ENCODE results near the gene IRF8.

IRF8 gene

DNA sequence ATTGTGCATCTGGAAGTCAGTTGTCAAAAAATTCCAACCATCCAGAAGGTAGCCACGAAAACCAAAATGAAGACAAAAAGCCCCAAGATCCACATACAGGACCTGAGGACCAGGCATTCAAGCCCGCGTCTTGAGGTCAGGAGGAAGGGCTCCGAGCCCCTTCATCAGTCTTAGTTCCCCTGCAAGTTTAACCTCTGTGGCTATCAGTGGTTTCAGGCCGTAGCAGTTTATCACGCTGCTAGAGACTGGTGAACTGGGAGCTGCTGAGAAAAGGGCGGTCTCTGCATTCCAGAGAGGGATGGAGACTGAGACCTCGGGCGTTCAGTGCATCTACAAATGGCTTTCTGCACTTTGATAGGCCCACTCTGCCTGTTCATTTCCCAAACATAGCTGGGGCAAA is 70.6 kb downstream of the IRF8 start (continued):
- TF ChIP-seq, protein P1, sequence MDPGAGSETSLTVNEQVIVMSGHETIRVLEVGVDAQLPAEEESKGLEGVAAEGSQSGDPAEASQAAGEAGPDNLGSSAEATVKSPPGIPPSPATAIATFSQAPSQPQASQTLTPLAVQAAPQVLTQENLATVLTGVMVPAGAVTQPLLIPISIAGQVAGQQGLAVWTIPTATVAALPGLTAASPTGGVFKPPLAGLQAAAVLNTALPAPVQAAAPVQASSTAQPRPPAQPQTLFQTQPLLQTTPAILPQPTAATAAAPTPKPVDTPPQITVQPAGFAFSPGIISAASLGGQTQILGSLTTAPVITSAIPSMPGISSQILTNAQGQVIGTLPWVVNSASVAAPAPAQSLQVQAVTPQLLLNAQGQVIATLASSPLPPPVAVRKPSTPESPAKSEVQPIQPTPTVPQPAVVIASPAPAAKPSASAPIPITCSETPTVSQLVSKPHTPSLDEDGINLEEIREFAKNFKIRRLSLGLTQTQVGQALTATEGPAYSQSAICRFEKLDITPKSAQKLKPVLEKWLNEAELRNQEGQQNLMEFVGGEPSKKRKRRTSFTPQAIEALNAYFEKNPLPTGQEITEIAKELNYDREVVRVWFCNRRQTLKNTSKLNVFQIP (CRISPR knock-in tag; IDR thresholded peaks at IDR 0.05; ENCODE audit: borderline replicate concordance, low read depth) = no peak
- TF ChIP-seq ARNTL (CRISPR knock-in tag; IDR thresholded peaks at IDR 0.05; ENCODE audit: borderline replicate concordance, low read depth) (no peak), SNAI2 (CRISPR knock-in tag; IDR thresholded peaks at IDR 0.05) (no peak), CSDC2 (CRISPR knock-in tag; IDR thresholded peaks at IDR 0.05) (no peak)
- TF ChIP-seq, protein P2, sequence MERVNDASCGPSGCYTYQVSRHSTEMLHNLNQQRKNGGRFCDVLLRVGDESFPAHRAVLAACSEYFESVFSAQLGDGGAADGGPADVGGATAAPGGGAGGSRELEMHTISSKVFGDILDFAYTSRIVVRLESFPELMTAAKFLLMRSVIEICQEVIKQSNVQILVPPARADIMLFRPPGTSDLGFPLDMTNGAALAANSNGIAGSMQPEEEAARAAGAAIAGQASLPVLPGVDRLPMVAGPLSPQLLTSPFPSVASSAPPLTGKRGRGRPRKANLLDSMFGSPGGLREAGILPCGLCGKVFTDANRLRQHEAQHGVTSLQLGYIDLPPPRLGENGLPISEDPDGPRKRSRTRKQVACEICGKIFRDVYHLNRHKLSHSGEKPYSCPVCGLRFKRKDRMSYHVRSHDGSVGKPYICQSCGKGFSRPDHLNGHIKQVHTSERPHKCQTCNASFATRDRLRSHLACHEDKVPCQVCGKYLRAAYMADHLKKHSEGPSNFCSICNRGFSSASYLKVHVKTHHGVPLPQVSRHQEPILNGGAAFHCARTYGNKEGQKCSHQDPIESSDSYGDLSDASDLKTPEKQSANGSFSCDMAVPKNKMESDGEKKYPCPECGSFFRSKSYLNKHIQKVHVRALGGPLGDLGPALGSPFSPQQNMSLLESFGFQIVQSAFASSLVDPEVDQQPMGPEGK (CRISPR knock-in tag; IDR thresholded peaks at IDR 0.05; ENCODE audit: borderline replicate concordance) = no peak
- TF ChIP-seq, protein P3, sequence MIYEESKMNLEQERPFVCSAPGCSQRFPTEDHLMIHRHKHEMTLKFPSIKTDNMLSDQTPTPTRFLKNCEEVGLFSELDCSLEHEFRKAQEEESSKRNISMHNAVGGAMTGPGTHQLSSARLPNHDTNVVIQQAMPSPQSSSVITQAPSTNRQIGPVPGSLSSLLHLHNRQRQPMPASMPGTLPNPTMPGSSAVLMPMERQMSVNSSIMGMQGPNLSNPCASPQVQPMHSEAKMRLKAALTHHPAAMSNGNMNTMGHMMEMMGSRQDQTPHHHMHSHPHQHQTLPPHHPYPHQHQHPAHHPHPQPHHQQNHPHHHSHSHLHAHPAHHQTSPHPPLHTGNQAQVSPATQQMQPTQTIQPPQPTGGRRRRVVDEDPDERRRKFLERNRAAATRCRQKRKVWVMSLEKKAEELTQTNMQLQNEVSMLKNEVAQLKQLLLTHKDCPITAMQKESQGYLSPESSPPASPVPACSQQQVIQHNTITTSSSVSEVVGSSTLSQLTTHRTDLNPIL (CRISPR knock-in tag; IDR thresholded peaks at IDR 0.05; ENCODE audit: low read depth) = no peak

DNA sequence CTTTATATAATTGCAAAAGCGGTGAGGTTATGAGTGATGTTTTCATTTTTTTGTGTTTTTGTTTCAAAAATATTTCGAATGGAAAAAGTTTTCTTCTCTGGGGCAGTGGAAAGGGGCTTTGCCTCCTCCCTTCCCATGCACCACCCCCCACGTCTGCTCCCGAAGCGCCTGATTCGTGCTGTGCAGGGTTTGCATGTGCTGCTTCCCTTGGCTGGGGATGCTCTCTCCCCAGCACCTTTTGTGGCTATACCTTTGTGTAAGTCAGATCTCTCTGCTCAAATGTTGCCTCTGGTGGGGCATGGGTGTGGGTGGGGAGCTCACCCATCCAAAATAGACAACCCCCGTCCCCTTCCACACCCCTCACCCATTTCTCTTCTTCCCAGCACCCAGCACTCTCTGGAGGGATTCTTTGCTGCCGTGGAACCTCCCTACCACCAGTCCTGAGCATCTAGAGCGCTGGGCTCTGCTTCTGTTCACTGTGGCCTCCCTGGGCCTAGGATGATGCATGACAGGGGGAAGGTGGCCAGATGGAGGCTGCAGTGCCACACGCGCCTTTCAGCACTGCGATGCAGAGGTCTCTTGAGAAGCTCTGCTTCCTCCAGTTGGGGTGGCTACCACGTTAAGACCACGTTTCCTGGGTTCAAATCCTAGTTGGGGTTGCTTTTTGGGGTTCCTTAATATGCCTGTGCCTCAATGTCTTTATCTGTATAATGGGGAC is 71.2 kb downstream of the IRF8 start:
- no peak for TF ChIP-seq SNAI2 (CRISPR knock-in tag; IDR thresholded peaks at IDR 0.05)
- ATAC-seq = no peak

DNA sequence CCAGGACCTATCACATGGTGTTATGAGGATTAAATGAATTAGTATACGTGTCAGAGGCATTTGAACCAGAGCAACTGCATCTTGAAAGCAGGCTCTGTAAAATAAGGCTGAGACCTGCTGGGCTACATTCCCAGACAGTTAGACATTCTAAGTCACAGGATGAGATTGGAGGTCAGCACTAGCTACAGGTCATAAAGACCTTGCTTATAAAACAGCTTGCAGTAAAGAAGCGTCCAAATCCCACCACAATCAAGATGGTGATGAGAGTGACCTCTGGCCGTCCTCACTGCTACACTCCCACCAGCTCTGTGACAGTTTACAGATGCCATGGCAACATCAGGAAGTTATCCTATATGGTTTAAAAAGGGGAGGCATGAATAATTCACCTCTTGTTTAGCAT is 71.8 kb downstream of the IRF8 start:
- TF ChIP-seq SNAI2 (CRISPR knock-in tag; IDR thresholded peaks at IDR 0.05) (no peak), CSDC2 (CRISPR knock-in tag; IDR thresholded peaks at IDR 0.05) (no peak), GLIS3 (CRISPR knock-in tag; IDR thresholded peaks at IDR 0.05) (no peak), TOX (CRISPR knock-in tag; IDR thresholded peaks at IDR 0.05; ENCODE audit: borderline replicate concordance) (no peak), ZC3H10 (CRISPR knock-in tag; IDR thresholded peaks at IDR 0.05) (no peak), ISL1 (CRISPR knock-in tag; IDR thresholded peaks at IDR 0.05) (no peak), ESRRG (CRISPR knock-in tag; IDR thresholded peaks at IDR 0.05) (no peak), BACH2 (CRISPR knock-in tag; IDR thresholded peaks at IDR 0.05; ENCODE audit: borderline replicate concordance) (no peak), TCF4 (CRISPR knock-in tag; IDR thresholded peaks at IDR 0.05; ENCODE audit: borderline replicate concordance) (no peak), ZFP30 (CRISPR knock-in tag; IDR thresholded peaks at IDR 0.05) (no peak), ZNF70 (CRISPR knock-in tag; IDR thresholded peaks at IDR 0.05) (no peak), ARNTL (CRISPR knock-in tag; IDR thresholded peaks at IDR 0.05; ENCODE audit: borderline replicate concordance, low read depth) (no peak), ZNF565 (CRISPR knock-in tag; conservative IDR thresholded peaks at IDR 0.05; ENCODE audit: low read depth) (no peak), ZNF8 (CRISPR knock-in tag; IDR thresholded peaks at IDR 0.05) (no peak), PPARA (CRISPR knock-in tag; IDR thresholded peaks at IDR 0.05; ENCODE audit: borderline replicate concordance) (no peak)
- TF ChIP-seq, protein P2 (CRISPR knock-in tag; IDR thresholded peaks at IDR 0.05; ENCODE audit: borderline replicate concordance) = no peak
- TF ChIP-seq, protein P4, sequence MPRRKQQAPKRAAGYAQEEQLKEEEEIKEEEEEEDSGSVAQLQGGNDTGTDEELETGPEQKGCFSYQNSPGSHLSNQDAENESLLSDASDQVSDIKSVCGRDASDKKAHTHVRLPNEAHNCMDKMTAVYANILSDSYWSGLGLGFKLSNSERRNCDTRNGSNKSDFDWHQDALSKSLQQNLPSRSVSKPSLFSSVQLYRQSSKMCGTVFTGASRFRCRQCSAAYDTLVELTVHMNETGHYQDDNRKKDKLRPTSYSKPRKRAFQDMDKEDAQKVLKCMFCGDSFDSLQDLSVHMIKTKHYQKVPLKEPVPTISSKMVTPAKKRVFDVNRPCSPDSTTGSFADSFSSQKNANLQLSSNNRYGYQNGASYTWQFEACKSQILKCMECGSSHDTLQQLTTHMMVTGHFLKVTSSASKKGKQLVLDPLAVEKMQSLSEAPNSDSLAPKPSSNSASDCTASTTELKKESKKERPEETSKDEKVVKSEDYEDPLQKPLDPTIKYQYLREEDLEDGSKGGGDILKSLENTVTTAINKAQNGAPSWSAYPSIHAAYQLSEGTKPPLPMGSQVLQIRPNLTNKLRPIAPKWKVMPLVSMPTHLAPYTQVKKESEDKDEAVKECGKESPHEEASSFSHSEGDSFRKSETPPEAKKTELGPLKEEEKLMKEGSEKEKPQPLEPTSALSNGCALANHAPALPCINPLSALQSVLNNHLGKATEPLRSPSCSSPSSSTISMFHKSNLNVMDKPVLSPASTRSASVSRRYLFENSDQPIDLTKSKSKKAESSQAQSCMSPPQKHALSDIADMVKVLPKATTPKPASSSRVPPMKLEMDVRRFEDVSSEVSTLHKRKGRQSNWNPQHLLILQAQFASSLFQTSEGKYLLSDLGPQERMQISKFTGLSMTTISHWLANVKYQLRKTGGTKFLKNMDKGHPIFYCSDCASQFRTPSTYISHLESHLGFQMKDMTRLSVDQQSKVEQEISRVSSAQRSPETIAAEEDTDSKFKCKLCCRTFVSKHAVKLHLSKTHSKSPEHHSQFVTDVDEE (CRISPR knock-in tag; IDR thresholded peaks at IDR 0.05) = no peak
- no peak for ATAC-seq
